NCI-H82 (cell line): ENCODE measurements around the gene PACSIN1.

Source experiments
- DNase-seq: peaks from one replicate; lab custom pipeline; 2025; lab: John Stamatoyannopoulos, UW

PACSIN1 gene

GRCh38 chr6:34527751-34528670, 62.1 kb downstream of the PACSIN1 start:
- DNase-seq = no peak

GRCh38 chr6:34528996-34529664, 63.3 kb downstream of the PACSIN1 start:
- DNase-seq = no peak

- DNase-seq = no peak
Measured at GRCh38 chr6:34529665-34530327, 63.9 kb downstream of the PACSIN1 start.

DNA sequence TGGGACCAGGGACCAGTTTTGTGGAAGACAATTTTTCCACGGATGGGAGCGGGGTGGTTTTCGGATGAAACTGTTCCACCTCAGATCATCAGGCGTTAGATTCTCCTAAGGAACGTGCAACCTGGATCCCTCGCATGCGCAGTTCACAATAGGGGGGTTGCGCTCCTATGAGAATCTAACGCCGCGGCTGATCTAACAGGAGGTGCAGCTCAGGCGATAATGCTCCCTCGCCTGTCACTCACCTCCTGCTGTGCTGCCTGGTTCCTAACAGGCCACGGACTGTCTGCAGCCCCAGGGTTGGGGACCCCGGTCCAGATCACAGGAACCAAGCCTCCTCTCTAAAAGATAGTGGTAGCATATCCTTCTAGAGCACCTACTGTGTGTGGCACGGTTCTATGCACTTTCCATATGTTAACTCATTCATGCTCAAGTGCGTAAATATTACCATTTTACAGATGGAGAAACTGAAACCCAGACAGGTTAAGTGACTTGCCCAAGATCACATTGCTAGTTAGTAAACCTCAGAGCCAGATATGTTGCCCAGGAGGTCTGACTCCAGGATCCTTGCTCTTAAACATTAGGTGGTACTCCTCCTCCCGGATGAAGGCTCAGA, 65.0 kb downstream of the PACSIN1 start:
- no peak for DNase-seq

GRCh38 chr6:34531580-34532201, 65.8 kb downstream of the PACSIN1 start:
- peak; percentile 43 for DNase-seq

DNA sequence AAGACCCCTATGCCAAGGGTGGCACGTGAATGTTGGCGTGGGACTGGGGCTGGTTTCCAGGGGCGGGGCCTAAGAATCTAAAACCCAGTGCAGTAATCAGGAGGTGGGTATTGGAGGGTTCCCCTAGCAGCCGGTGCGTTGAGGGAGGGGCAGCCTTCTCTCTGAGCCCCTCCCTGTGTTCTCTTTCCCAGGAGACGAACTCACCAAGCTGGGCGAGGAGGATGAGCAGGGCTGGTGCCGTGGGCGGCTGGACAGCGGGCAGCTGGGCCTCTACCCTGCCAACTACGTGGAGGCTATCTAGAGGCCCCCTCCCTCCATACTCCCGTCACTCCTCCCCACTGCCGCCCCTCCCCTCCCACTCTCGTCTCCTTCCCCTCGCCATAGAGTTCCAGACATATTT, 66.4 kb downstream of the PACSIN1 start:
- no peak for DNase-seq

DNA sequence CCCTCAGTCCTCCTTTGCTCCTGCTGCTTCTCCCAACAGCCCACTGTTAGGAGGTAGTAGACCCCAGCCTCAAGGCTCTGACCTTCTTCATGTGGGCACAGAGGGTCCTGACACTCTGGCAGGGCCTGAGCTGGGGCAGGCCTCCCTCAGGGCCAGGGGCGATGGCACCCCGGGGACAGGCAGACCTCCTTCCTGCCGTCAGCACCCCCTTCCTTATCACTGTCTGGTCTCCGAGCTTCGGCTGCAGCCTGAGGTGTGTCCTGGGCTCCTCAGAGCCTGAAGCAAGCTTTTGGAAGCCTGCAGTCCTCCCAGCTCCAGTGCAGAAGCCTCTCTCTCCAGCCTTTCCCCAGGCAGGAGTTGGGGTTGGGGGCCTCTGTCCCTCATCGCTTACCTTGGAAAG, 68.3 kb downstream of the PACSIN1 start:
- DNase-seq = no peak

GRCh38 chr6:34534656-34535055, 68.8 kb downstream of the PACSIN1 start:
- DNase-seq = no peak

DNA sequence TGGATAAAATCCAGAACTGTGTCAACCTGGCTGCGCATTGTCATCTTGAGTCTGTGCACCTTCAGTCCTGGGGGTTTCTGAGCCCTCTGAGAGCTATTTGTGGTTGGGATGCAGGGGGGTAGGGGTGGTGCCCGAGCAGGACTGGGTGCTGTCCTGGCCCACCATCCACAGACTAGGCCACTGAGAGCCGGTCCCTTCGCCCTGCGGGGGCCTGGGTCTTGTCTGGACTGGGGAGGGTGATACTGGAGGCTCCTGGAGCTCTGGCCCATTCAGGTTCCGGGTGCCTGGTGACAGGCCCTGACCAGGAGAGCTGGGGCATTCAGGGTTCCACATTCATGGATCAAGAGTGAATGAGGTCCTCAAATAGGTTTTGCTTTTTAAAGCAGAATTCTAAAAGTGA, 69.3 kb downstream of the PACSIN1 start:
- no peak for DNase-seq

- DNase-seq = no peak
Measured at GRCh38 chr6:34535646-34536045, 69.8 kb downstream of the PACSIN1 start.

GRCh38 chr6:34536251-34536958, 70.5 kb downstream of the PACSIN1 start:
- peak; percentile 35 for DNase-seq

- no peak for DNase-seq
Measured at GRCh38 chr6:34536959-34537848, 71.3 kb downstream of the PACSIN1 start.

DNA sequence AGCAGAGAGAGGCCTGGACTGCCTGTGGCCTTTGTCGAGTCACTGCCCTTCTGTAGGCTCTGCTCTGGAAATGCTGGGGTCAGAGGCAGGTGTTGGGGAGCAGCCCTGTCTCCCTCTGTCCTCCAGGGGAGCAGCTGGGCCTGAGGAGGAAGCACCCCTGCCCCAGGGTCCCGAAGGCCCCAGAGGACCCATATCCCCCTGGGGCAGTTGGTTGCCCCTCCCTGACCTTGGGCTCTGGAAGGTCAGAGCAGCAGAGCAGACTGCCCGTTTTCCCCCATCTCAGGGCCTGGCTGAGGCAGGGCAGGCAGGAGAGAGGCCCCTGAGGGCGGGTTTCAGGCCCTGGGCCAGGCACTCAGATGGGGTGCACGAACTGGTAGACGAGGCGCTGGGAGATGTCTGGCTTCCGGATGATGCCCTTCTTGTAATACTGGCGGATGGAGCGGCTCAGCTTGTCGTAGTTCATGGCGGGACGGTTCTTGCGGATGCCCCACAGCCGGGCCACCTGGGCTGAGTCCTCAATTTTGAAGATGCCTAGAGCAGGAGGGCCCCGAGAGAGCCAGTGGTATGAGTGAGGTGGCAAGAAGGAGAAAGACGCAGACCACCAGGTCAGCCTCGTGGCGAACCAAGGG, 72.2 kb downstream of the PACSIN1 start:
- DNase-seq = no peak

- DNase-seq = no peak
Measured at GRCh38 chr6:34538581-34538980, 72.7 kb downstream of the PACSIN1 start.

DNA sequence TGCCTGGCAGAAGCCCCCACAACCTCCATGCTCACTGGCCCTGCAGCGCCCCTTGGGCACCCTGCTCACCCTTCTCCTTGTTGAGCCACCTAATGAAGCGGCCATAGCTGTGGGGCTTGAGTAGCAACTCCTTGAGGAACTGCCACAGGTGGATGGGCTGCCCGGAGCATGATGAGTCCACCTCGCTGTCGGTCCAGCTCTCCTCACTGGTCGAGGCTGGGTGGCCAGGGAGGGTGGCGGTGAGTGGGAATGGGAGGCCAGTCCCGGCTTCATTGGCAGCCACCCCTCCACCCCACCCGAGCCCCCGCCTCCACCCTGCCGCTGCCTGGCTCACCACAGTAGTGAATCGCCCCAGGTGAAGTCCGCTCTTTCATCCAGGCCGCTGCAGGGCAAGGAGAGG, 73.3 kb downstream of the PACSIN1 start:
- DNase-seq = no peak

- no peak for DNase-seq
Measured at GRCh38 chr6:34540222-34540621, 74.3 kb downstream of the PACSIN1 start.

DNA sequence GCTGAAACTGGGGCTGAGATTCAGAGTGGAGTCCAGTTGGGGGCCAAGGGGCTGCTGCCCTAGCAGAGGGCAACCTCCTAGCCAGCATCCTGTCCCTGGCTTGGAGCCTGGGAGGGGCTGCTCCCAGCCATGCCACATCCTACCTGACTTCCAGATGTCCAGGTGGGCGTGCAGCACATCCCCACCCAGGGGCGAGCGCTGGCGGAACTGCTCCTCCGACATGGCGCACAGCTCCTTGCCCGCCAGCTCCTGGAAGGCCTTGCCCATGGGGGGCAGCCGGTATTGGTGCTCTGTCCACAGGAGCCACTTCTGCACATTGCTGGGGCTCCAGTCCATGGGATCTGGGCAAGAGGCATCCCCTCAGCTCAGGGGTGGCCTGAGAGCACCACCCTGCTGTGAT, 75.0 kb downstream of the PACSIN1 start:
- DNase-seq = no peak

- DNase-seq = no peak
Measured at GRCh38 chr6:34543421-34543820, 77.5 kb downstream of the PACSIN1 start.

DNA sequence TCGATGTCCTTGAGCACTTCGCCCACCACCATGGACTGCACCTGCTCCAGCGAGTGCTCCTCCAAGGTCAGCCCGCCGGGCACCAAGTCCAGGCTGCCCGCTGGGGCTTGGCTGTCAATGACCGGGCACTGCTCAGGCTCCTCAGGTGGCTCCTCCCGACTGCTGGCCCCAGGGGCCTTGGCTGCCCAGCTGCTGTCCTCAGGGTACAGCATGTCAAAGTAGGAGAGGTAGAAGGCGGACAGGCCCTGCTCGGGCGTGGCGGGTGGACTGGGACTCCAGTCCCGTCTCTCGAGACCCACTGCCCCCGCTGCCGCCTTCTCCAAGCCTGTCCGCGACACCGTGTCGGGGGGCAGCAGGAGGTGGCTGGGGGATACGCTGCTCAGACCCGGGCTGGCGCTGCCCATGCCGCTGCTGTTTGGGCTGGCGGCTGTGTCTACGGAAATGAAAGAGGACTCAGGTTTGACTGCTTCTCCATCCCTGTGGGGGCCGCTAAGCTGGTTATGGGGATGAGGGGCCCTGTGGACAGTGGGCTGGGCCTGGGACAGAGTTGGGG, 78.3 kb downstream of the PACSIN1 start:
- DNase-seq = no peak
